Panc1 (cell line): ENCODE results near the gene XRCC4. TPM values are rescaled to one million over a fixed set of nuclear protein-coding genes. Genes with fewer than 3 reads are reported as not detected.

Experiments used
- ATAC-seq: fragments of 200-7000 bp; cut with Tn5 transposase; 2 replicates; pipeline ENCODE4 v1.9.1; 2020; ENCODE audit warnings: mild to moderate bottlenecking, moderate library complexity
- BruUV-seq: library from RNA; stranded (reverse); fragments of 400-500 nt; replicated peaks from 2 replicates; lab custom pipeline; 2021; lab: Mats Ljungman, UMichigan
- CTCF ChIA-PET: fragments of 300-600 bp; sonication (Branson Sonifier 250); formaldehyde crosslinking; loops from one replicate; lab custom pipeline; 2022; ENCODE audit warnings: antibody characterized with exemption; lab: Charles Lee
- POLR2A ChIA-PET: fragments of 300-600 bp; sonication (Branson Sonifier 250); formaldehyde crosslinking; loops from one replicate; lab custom pipeline; 2022; ENCODE audit warnings: antibody characterized with exemption; lab: Charles Lee
- DNase-seq: peaks from one replicate; pipeline ENCODE4 v3.0.0-alpha.2; 2010; ENCODE audit warnings: low read depth, low spot score
- H3K27ac ChIP-seq: 2 replicates; pipeline ENCODE4 v1.5.1; 2011; ENCODE audit warnings: mild to moderate bottlenecking, low read length, inconsistent platforms
- H3K27me3 ChIP-seq: fragments of 200-500 bp; sonication (Bioruptor generic); 2 replicates; pipeline ENCODE4 v1.6.0; 2014; ENCODE audit warnings: low read length, inconsistent platforms; ENCODE audit not compliant: control insufficient read depth, insufficient read depth
- H3K36me3 ChIP-seq: fragments of 200-500 bp; sonication (Bioruptor generic); 2 replicates; pipeline ENCODE4 v1.5.1; 2014; ENCODE audit warnings: inconsistent platforms, mild to moderate bottlenecking, low read length, moderate library complexity; ENCODE audit not compliant: control insufficient read depth, insufficient read depth
- H3K4me1 ChIP-seq: 2 replicates; pipeline ENCODE4 v1.5.1; 2011; ENCODE audit warnings: inconsistent platforms, mild to moderate bottlenecking, low read length, moderate library complexity; ENCODE audit not compliant: control insufficient read depth, insufficient read depth
- H3K4me3 ChIP-seq, 2 experiments: 2 replicates each; pipeline ENCODE4 v1.5.1; 2011 to 2012; ENCODE audit warnings: low read depth in 2 of 2, low read length in 2 of 2, mild to moderate bottlenecking in 2 of 2, inconsistent platforms in 1 of 2, moderate library complexity in 1 of 2
- H3K9me3 ChIP-seq: fragments of 200-500 bp; sonication (Bioruptor generic); 2 replicates; pipeline ENCODE4 v1.5.1; 2014; ENCODE audit warnings: low read depth, mild to moderate bottlenecking, inconsistent platforms, low read length, moderate library complexity; ENCODE audit not compliant: control insufficient read depth, insufficient read depth
- POLR2AphosphoS5 ChIP-seq: IDR thresholded peaks from 2 replicates; pipeline ENCODE4 v1.6.1; 2012; ENCODE audit warnings: mild to moderate bottlenecking, low read depth, low read length, moderate library complexity
- SIN3A ChIP-seq: IDR thresholded peaks from 2 replicates; pipeline ENCODE4 v1.6.1; 2012; ENCODE audit warnings: low read depth, mild to moderate bottlenecking, low read length, moderate library complexity, borderline replicate concordance; ENCODE audit not compliant: insufficient read depth
- TCF7L2 ChIP-seq: IDR thresholded peaks from 2 replicates; pipeline ENCODE4 v1.6.1; 2011; ENCODE audit warnings: mild to moderate bottlenecking, low read depth, low read length, inconsistent platforms
- in situ Hi-C: cut with HindIII; loops from 2 replicates; pipeline ENCODE4 v1.10.0; 2016; ENCODE audit warnings: low sequenced_read_pairs, low pct_unique_long_range_greater_than_20kb
- intact Hi-C: fragments of 100-400 bp; cut with micrococcal nuclease; formaldehyde crosslinking; loops from one replicate; pipeline ENCODE4 v1.10.0; 2022; ENCODE audit not compliant: unreplicated experiment
- total RNA-seq: library from RNA; stranded (reverse); gene quantifications from one replicate; pipeline ENCODE4 v1.2.1, GENCODE V29; 2021; ENCODE audit not compliant: unreplicated experiment
- TF ChIP-seq, protein P1 (sequence below), 2 experiments: IDR thresholded peaks; 2 replicates each; pipeline ENCODE4 v1.6.1; 2011 to 2012; ENCODE audit warnings: low read depth in 2 of 2, control low read depth in 1 of 2, low read length in 1 of 2, mild to moderate bottlenecking in 1 of 2, moderate library complexity in 1 of 2; ENCODE audit not compliant: insufficient read depth in 1 of 2
- TF ChIP-seq, protein P2 (sequence below): fragments of 450-650 bp; IDR thresholded peaks from 2 replicates; pipeline ENCODE4 v1.5.1; 2017; ENCODE audit warnings: mild to moderate bottlenecking

Gene XRCC4
- total RNA-seq, 1 experiment from 2014 or later: 12.5 TPM

DNA sequence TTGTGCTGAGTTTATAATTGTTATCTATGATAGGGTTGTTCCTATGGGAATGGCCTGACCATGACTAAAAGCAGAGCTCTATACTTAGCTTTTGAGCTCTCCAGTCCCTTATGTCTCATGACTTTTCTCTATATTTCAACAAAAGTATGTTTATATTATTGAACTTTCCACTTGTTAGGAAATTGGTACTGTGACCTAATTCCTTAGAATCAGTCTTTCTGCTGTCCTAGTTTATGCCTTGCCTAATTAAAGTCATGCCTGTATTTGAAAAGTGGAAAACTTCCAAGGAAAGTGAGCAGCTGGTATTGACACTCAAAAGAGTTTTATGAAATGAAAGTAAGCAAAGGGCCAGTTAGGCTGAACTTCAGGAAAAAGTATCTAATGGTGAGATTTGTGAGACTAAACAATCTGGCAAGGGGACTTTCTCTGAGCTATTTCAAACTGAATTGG is 68.6 kb downstream of the XRCC4 start:
- CTCF ChIA-PET: no interaction called here
- no TSS peak for BruUV-seq
- in situ Hi-C loops: no loop called here

DNA sequence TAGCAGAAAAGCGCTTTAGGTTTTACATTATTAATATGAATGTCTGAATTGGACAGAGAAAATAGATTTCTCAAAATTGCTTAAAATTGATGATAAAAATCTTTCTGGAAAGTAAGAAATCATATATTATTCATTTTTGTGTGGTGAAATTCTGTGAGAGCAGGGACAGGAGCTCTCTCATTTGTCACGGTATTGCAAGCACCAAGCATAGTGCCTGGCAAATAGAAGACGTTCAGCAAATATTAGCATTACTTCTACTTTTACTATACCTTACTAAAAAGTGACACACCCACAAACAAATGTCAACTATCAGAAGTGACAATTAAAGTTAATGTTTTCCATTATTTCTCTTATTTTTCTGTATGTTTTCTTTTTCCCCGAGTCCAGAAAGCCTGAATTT is 69.1 kb downstream of the XRCC4 start:
- in situ Hi-C loops (no loop called here), intact Hi-C loops (no loop called here)
- peaks cover 3% of the 10 kb centered on the region; the same call in 1 of the 2 replicates for H3K4me1 ChIP-seq
- H3K27me3 ChIP-seq: no peaks in the 10 kb centered on the region
- H3K4me3 ChIP-seq: no peak overlapping the region
- no peak overlapping the region for H3K27ac ChIP-seq
- no TSS peak for BruUV-seq
- POLR2A ChIA-PET: no interaction called here
- H3K9me3 ChIP-seq: no peaks in the 10 kb centered on the region
- CTCF ChIA-PET: no interaction called here
- ATAC-seq (no peak), DNase-seq (no peak)
- no peaks in the 10 kb centered on the region for H3K36me3 ChIP-seq
- TF ChIP-seq POLR2AphosphoS5: no peak
- TF ChIP-seq, protein P1, sequence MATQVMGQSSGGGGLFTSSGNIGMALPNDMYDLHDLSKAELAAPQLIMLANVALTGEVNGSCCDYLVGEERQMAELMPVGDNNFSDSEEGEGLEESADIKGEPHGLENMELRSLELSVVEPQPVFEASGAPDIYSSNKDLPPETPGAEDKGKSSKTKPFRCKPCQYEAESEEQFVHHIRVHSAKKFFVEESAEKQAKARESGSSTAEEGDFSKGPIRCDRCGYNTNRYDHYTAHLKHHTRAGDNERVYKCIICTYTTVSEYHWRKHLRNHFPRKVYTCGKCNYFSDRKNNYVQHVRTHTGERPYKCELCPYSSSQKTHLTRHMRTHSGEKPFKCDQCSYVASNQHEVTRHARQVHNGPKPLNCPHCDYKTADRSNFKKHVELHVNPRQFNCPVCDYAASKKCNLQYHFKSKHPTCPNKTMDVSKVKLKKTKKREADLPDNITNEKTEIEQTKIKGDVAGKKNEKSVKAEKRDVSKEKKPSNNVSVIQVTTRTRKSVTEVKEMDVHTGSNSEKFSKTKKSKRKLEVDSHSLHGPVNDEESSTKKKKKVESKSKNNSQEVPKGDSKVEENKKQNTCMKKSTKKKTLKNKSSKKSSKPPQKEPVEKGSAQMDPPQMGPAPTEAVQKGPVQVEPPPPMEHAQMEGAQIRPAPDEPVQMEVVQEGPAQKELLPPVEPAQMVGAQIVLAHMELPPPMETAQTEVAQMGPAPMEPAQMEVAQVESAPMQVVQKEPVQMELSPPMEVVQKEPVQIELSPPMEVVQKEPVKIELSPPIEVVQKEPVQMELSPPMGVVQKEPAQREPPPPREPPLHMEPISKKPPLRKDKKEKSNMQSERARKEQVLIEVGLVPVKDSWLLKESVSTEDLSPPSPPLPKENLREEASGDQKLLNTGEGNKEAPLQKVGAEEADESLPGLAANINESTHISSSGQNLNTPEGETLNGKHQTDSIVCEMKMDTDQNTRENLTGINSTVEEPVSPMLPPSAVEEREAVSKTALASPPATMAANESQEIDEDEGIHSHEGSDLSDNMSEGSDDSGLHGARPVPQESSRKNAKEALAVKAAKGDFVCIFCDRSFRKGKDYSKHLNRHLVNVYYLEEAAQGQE (IDR thresholded peaks at IDR 0.05; ENCODE audit: insufficient read depth in 1 of 2, low read depth in 2 of 2, low read length in 1 of 2): no peak
- no peak for TF ChIP-seq SIN3A
- no peak for TF ChIP-seq TCF7L2

More for the DNA sequence above, 68.6 kb downstream of the XRCC4 start:
- H3K4me1 ChIP-seq: peaks cover 3% of the 10 kb centered on the region; the same call in 1 of the 2 replicates
- ATAC-seq (no peak), DNase-seq (no peak)
- H3K36me3 ChIP-seq: no peaks in the 10 kb centered on the region
- no peaks in the 10 kb centered on the region for H3K27me3 ChIP-seq
- no peak overlapping the region for H3K4me3 ChIP-seq
- TF ChIP-seq TCF7L2 (no peak), SIN3A (no peak), POLR2AphosphoS5 (no peak)
- TF ChIP-seq, protein P1 (IDR thresholded peaks at IDR 0.05; ENCODE audit: insufficient read depth in 1 of 2, low read depth in 2 of 2, low read length in 1 of 2): no peak
- TF ChIP-seq, protein P2, sequence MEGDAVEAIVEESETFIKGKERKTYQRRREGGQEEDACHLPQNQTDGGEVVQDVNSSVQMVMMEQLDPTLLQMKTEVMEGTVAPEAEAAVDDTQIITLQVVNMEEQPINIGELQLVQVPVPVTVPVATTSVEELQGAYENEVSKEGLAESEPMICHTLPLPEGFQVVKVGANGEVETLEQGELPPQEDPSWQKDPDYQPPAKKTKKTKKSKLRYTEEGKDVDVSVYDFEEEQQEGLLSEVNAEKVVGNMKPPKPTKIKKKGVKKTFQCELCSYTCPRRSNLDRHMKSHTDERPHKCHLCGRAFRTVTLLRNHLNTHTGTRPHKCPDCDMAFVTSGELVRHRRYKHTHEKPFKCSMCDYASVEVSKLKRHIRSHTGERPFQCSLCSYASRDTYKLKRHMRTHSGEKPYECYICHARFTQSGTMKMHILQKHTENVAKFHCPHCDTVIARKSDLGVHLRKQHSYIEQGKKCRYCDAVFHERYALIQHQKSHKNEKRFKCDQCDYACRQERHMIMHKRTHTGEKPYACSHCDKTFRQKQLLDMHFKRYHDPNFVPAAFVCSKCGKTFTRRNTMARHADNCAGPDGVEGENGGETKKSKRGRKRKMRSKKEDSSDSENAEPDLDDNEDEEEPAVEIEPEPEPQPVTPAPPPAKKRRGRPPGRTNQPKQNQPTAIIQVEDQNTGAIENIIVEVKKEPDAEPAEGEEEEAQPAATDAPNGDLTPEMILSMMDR: no peak
- POLR2A ChIA-PET: no interaction called here
- intact Hi-C loops: no loop called here
- no peak overlapping the region for H3K27ac ChIP-seq
- H3K9me3 ChIP-seq: no peaks in the 10 kb centered on the region
